ENCODE results near the gene ZNF536. TPM values are rescaled to one million over a fixed set of nuclear protein-coding genes. Genes with fewer than 3 reads are reported as not detected.

Gene ZNF536
- total and polyA plus RNA-seq, 2 of the 13 experiments (the other 11 are each of a cell fraction or from before 2014, with no cell fraction given) = not detected

DNA sequence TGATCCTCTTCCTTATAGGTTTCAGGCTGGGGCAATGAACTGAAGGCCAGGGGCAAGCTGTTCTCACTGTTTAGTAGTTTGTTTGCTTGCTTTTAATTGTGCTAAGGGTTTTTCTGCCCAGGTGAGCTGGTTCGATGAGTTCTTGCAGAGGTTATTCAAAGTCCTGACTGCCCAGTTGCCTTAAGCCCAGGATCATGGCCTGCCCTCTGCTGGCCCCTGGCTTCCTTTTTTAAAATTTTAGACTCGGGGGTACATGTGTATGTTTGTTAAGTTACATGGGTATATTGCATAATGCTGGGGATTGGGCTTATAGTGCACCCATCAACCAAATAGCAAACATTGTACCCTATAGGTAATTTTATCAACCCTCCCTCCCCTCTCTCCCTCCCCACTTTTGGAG, 65.7 kb downstream of the ZNF536 start (continued):
- TF ChIP-seq, protein P1, sequence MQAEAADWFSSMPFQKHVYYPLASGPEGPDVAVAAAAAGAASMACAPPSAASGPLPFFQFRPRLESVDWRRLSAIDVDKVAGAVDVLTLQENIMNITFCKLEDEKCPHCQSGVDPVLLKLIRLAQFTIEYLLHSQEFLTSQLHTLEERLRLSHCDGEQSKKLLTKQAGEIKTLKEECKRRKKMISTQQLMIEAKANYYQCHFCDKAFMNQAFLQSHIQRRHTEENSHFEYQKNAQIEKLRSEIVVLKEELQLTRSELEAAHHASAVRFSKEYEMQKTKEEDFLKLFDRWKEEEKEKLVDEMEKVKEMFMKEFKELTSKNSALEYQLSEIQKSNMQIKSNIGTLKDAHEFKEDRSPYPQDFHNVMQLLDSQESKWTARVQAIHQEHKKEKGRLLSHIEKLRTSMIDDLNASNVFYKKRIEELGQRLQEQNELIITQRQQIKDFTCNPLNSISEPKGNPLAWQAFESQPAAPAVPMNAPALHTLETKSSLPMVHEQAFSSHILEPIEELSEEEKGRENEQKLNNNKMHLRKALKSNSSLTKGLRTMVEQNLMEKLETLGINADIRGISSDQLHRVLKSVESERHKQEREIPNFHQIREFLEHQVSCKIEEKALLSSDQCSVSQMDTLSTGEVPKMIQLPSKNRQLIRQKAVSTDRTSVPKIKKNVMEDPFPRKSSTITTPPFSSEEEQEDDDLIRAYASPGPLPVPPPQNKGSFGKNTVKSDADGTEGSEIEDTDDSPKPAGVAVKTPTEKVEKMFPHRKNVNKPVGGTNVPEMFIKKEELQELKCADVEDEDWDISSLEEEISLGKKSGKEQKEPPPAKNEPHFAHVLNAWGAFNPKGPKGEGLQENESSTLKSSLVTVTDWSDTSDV (CRISPR knock-in tag; IDR thresholded peaks at IDR 0.05) = no peak
- TF ChIP-seq ZNF772 (CRISPR knock-in tag; IDR thresholded peaks at IDR 0.05) (no peak), ZNF263 (CRISPR knock-in tag; IDR thresholded peaks at IDR 0.05) (no peak)

DNA sequence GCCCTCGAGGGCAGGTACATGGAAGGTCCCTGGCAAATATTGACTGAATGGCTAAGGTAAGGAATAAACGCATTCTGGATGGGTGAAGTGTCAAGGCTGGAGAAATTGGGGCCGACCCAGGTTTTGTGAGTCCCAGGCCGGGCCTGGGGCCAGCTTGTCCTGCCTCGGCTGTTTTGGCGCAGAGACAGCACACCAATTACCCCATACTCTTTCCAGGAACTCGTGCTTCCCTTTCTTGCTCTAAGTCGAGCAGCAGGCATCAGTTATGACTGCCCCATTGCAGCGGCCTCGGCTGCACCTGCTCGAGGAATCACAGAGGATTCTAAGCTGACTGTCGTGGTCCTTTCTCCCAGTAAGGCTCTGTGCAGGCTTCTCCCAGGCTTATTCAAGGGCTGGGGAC, 67.1 kb downstream of the ZNF536 start:
- DNase-seq (ENCODE audit: low spot score) (no peak), ATAC-seq (no peak), FAIRE-seq (no peak)
- no TSS peak for BruUV-seq (replicated peaks)
- TF ChIP-seq ZNF709 (CRISPR knock-in tag; IDR thresholded peaks at IDR 0.05) (no peak), ATRX (CRISPR knock-in tag; IDR thresholded peaks at IDR 0.05; ENCODE audit: borderline replicate concordance) (no peak), ZNF746 (CRISPR knock-in tag; IDR thresholded peaks at IDR 0.05) (no peak), ZNF331 (CRISPR knock-in tag; IDR thresholded peaks at IDR 0.05) (no peak), GATA4 (IDR thresholded peaks at IDR 0.05; ENCODE audit: borderline replicate concordance, low read depth) (no peak), ZNF557 (CRISPR knock-in tag; IDR thresholded peaks at IDR 0.05) (no peak), ZNF549 (CRISPR knock-in tag; IDR thresholded peaks at IDR 0.05) (no peak), ZNF678 (CRISPR knock-in tag; IDR thresholded peaks at IDR 0.05) (no peak), FOXM1 (CRISPR knock-in tag; IDR thresholded peaks at IDR 0.05) (no peak), ZEB1 (IDR thresholded peaks at IDR 0.05; ENCODE audit: insufficient replicate concordance, low read depth) (no peak), ZSCAN12 (CRISPR knock-in tag; IDR thresholded peaks at IDR 0.05) (no peak), ZNF235 (CRISPR knock-in tag; IDR thresholded peaks at IDR 0.05; ENCODE audit: borderline replicate concordance) (no peak), ZNF703 (CRISPR knock-in tag; IDR thresholded peaks at IDR 0.05; ENCODE audit: borderline replicate concordance) (no peak)
- TF ChIP-seq, protein P2, sequence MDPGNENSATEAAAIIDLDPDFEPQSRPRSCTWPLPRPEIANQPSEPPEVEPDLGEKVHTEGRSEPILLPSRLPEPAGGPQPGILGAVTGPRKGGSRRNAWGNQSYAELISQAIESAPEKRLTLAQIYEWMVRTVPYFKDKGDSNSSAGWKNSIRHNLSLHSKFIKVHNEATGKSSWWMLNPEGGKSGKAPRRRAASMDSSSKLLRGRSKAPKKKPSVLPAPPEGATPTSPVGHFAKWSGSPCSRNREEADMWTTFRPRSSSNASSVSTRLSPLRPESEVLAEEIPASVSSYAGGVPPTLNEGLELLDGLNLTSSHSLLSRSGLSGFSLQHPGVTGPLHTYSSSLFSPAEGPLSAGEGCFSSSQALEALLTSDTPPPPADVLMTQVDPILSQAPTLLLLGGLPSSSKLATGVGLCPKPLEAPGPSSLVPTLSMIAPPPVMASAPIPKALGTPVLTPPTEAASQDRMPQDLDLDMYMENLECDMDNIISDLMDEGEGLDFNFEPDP (CRISPR knock-in tag; conservative IDR thresholded peaks at IDR 0.05) = no peak
- TF ChIP-seq, protein P3, sequence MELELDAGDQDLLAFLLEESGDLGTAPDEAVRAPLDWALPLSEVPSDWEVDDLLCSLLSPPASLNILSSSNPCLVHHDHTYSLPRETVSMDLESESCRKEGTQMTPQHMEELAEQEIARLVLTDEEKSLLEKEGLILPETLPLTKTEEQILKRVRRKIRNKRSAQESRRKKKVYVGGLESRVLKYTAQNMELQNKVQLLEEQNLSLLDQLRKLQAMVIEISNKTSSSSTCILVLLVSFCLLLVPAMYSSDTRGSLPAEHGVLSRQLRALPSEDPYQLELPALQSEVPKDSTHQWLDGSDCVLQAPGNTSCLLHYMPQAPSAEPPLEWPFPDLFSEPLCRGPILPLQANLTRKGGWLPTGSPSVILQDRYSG (CRISPR knock-in tag; IDR thresholded peaks at IDR 0.05) = no peak
- H3K4me2 ChIP-seq (ENCODE audit: low read depth, low read length) = no peak overlapping the region
- no peaks in the 10 kb centered on the region for H3K79me2 ChIP-seq (ENCODE audit: insufficient read depth, low read length)
- no peak overlapping the region for H2AFZ ChIP-seq (ENCODE audit: low read length)
- ChIA-PET CTCF (ENCODE audit: low intra/inter-chr PET ratio, low total read pairs) (no interaction called here), POLR2A (no interaction called here)
- WGBS (ENCODE audit: low lambda C conversion rate) = 5% methylated on average over 10 of the region's 12 CpGs
- H3K4me3 ChIP-seq (replicated peaks in 1 of 3; ENCODE audit: insufficient read depth in 1 of 3, low read depth in 2 of 3, low read length in 3 of 3) = no peak overlapping the region
- no peak overlapping the region for H3K9ac ChIP-seq (ENCODE audit: insufficient read depth, low read depth, low read length)
- H3K27ac ChIP-seq (ENCODE audit: extremely low read length, insufficient read depth, low read length) = no peak overlapping the region
- peaks cover 1 to 3% of the 10 kb centered on the region in 2 experiments; a peak in 1 of 5 replicates for H3K27me3 ChIP-seq (ENCODE audit: control insufficient read depth in 1 of 2, insufficient read depth in 2 of 2, low read length in 2 of 2)
- no peaks in the 10 kb centered on the region for H4K20me1 ChIP-seq (ENCODE audit: insufficient read depth, low read length)
- no peaks in the 10 kb centered on the region for H3K36me3 ChIP-seq (replicated peaks in 1 of 2; ENCODE audit: control insufficient read depth in 1 of 2, insufficient read depth in 2 of 2, low read length in 2 of 2)
- in situ Hi-C loops (cut with HindIII; ENCODE audit: extremely low pct_ligation_motif_present, low pct_unique_long_range_greater_than_20kb) (no loop called here), intact Hi-C loops (cut with micrococcal nuclease; ENCODE audit: unreplicated experiment) (no loop called here)
- H3K4me1 ChIP-seq (ENCODE audit: insufficient read depth, low read length) = no peaks in the 10 kb centered on the region
- peaks cover 10% of the 10 kb centered on the region; the same call in 1 of the 2 replicates for H3K9me3 ChIP-seq (ENCODE audit: low read length)
